NCI-H2107 treated with DMSO at 0.1 percent for 48 hours (cell line): ENCODE results near the gene IFT25.
"Not testable (repeated sequence)": the region's sequence is repeated elsewhere in the genome, so short reads cannot be mapped to it uniquely, and the experiment has no call there.

Experiments used
- DNase-seq: peaks from one replicate; lab custom pipeline; 2025; ENCODE audit not compliant: unreplicated experiment; lab: John Stamatoyannopoulos, UW

Gene IFT25

GRCh38 chr1:53945433-53946251 is at the start of gene IFT25:
IFT25 (minus strand) TSS chr1:53945699; CDS start chr1:53940082, 5,617 bp downstream.
- peak; percentile 98 for DNase-seq

DNA sequence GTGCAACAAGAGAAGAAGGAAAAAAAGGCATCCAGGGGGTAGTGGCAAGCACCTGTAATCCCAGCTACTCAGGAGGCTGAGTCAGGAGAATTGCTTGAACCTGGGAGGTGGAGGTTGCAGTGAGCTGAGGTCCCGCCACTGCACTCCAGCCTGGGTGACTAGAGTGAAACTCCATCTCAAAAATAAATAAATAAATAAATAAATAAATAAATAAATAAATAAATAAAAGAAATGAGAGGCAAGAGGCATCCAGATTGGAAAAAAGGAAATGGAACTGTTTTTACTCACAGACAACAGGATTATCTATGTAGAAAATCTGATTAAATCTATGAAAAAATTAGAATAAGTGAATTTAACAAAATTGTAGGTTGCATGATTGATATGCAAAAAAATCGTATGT is 49.0 kb upstream of the IFT25 start:
- not testable (repeated sequence) for DNase-seq

- DNase-seq = no peak
These were observed 46.8 kb upstream of the IFT25 start for GRCh38 chr1:53992085-53992874.

GRCh38 chr1:53987880-53988279 is 42.4 kb upstream of the IFT25 start:
- DNase-seq = no peak

DNA sequence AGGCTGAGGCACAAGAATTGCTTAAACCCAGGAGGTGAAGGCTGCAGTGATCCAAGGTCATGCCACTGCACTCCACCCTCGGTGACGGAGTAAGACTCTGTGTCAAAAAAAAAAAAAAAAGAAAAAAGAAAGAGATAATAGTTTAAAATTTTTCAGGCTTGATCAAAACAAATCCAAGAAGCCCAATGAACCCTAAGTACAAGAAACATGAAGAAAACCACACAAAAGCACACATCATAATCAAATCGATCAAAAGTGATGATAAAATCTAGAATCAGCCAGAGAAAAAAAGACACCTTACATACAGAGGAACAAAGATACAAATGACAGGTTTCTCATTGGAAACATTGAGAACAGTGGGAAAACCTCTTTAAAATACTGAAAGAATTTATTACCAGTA is 41.0 kb upstream of the IFT25 start:
- no peak for DNase-seq

GRCh38 chr1:53984726-53985125 is 39.2 kb upstream of the IFT25 start:
- DNase-seq = no peak

DNA sequence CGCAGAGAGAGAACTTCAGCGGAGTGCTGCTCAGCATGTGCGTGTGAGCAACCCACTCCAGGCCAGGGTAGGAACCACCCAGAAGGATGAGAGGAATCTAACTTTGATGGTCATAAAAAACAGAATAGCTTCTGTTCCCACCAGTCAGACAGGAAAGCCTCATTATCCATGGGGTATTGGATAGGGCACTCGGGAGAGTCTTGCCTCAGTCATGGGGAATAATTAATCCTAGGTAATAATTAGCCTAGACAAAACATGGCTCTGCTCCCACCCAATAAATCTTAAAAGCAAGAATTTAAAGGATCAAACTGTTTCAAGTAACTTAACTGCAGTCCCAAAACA is 37.2 kb upstream of the IFT25 start:
- no peak for DNase-seq

DNA sequence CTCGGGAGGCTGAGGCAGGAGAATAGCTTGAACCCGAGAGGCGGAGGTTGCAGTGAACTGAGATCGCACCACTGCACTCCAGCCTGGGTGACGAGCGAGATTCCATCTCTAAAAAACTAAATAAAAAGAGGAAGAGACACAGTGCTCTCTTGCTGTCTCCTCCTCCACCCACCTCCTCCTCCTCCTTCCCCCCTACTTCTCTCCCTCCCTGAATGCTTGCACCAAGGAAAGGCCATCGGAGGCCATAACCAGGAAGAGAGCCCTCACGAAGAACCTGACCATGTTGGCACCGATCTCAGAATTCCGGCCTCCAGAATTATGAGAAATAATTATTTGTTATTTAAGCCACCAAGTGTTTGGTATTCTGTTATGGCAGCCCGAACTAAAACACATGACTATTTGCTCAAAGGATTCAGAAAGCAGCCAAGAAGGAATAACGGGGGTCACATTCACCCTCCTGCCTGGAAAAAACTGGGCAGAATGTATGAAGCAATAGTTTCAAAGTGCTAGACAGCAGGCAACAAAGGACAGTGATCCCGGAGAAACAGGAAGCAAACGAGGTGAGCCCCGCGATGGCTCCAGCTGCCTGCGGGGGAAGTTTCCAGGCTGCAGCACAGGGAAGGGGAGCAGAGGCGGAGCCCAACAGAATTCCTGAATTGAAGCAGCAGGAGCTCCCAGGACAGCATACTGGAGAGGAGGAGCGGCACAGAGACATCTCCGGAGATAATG is 36.7 kb upstream of the IFT25 start:
- peak; percentile 23 for DNase-seq

GRCh38 chr1:53981220-53981619 is 35.7 kb upstream of the IFT25 start:
- no peak for DNase-seq

GRCh38 chr1:53979712-53980450 is 34.4 kb upstream of the IFT25 start:
- peak; percentile 59 for DNase-seq

- DNase-seq = no peak
These were observed 30.4 kb upstream of the IFT25 start for GRCh38 chr1:53975861-53976260.

DNA sequence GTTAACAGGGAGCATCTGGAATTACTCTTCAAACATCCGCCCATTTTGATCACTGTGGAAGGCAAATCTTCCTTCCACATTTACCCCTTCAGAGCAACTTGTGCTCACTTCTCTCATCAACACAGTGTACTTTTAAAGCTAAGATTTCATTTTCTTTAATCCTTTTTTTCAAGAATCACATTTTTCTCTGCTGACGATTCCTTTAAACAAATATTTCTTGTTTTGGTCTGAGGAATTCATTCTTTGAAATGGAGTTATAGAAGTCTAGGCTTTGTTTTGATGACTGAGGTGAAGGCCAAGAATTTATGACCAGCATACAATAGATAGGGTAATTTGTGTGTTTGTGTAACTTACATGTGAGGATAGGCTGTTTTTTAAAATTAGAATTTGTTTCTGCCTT is 26.2 kb upstream of the IFT25 start:
- DNase-seq = no peak

DNA sequence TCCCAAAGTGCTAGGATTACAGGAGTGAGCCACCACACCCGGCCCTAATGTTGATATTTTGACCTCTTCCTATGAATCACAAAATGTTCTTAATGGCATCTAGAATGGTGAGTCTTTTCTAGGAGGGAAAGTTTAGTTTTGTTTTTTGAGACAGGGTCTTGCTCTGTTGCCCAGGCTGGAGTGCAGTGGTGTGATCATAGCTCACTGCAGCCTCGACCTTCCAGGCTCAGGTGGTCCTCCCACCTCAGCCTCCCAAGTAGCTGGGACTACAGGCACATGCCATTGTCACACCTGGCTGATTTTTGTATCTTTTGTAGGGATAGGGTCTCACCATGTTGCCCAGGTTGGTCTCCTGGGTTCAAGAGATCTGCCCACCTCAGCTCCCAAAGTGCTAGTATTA is 23.8 kb upstream of the IFT25 start:
- not testable (repeated sequence) for DNase-seq

DNA sequence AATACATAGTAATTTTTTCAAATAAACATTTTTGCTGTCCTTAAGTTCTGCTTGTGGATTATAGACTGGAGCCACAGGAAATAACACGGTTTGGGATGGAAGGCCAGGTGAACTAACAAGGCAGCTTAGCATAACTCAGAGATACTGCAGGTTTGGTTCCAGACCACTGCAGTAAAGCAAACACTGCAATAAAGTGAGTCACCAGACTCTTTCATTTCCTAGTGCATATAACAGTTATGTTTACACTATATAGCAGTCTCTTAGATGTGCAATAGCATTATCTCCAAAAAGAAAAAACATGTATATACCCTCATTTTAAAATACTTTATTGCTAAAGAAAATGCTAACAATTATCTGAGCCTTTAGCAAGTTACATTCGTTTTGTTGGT is 22.6 kb upstream of the IFT25 start:
- DNase-seq = no peak

GRCh38 chr1:53967409-53968124 is 22.1 kb upstream of the IFT25 start:
- DNase-seq = no peak

GRCh38 chr1:53966794-53967193 is 21.3 kb upstream of the IFT25 start:
- DNase-seq = no peak

GRCh38 chr1:53964109-53964508 is 18.6 kb upstream of the IFT25 start:
- no peak for DNase-seq

GRCh38 chr1:53963460-53963859 is 18.0 kb upstream of the IFT25 start:
- DNase-seq = no peak

GRCh38 chr1:53962395-53962794 is 16.9 kb upstream of the IFT25 start:
- DNase-seq = no peak

GRCh38 chr1:53959664-53960250 is 14.3 kb upstream of the IFT25 start:
- DNase-seq = peak; percentile 14
